GM19467 (cell line): ENCODE measurements around the gene FAM120B.
A peak's percentile ranks its signal among the peaks of the same experiment; 100 is the strongest.

Experiments used
- ATAC-seq: cut with Tn5 transposase; IDR thresholded peaks from one replicate; pipeline ENCODE4 v1.9.1; 2021; ENCODE audit warnings: mild to moderate bottlenecking, moderate library complexity; ENCODE audit not compliant: unreplicated experiment

Gene FAM120B

DNA sequence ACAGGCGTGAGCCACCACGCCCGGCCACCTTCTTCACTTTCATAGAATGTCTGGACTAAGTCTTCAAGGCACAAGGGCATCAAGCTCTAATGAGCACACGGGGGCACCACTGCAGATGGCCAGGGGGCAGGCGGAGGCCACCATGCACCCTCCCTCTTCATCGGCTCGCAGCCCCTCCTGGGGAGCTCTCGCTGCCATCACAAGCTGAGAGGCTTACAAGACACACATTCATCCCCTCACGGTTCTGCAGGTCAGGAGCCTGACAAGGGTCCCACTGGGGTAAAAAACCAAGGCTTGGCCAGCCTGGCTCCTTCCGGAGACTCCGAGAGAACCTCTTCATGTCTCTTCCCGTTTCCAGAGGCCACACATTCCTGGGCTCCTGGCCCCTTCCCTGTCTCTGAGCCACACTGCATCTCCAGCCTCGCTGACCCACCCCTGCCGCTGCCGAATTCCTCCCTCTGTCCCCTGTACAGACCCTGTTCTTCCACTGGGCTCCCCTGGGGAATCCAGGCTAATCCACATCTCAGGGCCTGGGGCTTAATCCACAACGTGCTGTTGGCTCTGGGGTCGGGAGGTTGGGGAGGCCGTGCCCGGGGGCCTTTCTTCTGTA lies 35.5 kb upstream of the FAM120B start:
- no peak for ATAC-seq

DNA sequence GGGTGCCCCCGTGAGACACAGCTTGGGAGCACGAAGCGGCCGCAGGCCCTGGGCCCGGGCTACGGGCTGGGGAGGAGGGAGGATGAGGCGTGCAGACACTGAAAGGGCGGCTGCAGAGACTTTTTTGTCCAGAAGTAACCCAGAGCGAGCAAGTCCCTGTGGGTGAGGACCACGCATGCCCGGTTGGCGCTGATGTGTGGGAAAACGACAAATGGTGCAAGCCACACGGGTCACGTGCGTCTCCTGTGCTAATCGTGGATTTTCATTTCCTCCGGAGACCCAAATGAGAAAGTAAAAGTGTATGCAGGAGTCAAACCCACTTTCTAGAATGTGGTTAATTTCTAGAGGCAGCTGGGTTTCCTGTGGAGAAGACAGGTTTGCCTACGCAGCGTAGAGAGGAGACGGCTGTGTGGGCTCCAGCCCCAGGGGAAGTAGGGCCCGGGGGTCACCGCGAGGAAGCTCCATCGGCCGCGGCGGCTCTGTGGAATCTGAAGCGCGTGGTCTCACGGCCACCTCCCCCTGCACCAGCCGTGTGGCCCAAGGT lies 34.7 kb upstream of the FAM120B start:
- ATAC-seq, result peak; percentile 90

- no peak for ATAC-seq
These were observed 34.1 kb upstream of the FAM120B start for GRCh38 chr6:170272341-170273065.

GRCh38 chr6:170273191-170273590 lies 33.4 kb upstream of the FAM120B start:
- ATAC-seq, result no peak

- no peak for ATAC-seq
These were observed 32.9 kb upstream of the FAM120B start for GRCh38 chr6:170273681-170274080.

DNA sequence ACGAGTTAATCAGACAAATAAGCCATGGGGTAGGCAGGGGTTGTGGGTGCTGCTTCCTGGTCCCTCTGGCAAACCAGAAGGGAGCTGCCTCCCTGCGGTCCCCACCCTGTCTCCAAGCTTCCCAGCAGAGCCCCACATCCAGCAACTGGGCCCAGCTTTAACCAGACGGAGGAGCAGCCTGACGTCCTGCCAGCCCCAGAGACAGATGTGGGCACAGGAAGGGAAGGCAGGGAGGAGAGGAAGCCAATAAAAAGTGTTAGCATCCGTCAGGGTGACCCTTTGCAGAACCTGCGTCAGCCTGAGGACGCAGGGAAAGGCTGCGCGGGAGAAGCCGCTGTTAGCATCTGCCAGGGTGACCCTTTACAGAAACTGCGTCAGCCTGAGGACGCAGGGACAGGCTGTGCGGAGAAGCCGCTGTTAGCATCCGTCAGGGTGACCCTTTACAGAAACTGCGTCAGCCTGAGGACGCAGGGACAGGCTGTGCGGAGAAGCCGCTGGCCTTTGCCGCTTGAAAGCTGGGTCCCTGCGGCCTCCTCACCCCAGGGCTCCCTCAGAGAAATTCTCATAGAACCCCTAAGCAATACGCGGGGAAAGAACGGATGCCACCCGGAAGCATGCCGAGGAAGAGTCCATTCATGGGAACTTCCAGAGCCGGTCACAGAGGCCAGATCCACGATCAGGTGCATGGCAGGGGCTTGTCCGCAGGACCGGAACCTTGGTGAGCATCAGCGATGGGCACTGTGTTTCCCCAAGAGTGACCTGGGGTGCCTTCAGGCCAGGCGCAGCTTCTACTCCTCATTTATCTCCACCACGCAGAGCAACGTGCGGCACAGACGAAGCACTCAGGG lies 31.6 kb upstream of the FAM120B start:
- no peak for ATAC-seq

- no peak for ATAC-seq
These were observed 30.0 kb upstream of the FAM120B start for GRCh38 chr6:170276369-170277057.

DNA sequence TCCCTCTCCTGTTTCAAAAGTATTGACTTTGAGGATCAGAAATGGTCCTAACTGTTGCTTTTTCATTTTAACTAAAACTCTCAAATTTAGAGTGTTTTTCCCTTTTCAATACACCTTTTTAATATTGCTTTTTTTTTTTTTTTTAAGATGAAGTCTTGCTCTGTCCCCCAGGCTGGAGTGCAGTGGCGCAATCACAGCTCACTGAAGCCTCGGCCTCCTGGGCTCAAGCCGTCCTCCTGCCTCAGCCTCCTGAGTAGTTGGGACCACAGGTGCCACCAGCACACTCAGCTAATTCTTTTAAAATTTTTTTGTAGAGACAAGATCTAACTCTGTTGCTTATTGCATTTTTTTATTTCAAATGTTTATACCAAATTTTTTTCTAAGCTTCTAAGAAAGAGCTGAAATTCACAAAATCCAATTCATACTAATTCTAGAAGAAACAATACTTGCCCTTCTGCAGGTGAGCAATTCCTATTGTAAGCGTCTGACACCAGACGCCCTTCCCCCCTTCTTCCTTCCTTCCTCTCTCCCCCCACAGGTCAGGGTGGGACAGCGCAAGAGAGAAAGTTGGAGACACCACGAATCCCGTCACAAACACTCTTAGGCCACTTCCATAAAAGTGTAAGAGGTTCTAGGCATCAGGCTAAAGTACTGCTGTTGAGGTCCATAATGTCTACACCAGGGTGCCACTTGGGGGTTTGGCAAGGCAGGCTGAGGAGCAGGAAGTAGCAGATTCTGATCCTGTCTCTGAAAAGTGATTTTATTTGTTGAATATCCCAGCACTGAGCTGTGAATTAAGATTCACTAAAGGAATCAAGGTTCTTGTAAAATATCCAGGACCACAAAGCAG lies 28.4 kb upstream of the FAM120B start:
- ATAC-seq, result no peak

DNA sequence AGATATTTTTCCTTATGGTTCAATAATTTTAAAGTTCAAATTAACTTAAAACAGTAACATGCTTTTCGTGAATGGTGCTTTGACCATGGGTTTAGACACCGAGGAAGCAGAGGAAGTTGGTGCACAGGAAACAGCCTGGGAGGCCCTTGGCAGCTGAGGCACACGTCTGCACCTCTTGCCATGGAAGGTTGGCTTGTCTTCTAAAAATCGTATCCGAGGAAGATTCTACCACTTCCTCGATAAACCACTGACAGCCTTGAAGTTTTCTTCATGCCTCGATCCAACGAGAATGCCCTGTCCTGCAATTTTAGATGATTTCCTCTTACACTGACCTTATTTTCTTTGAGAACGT lies 27.8 kb upstream of the FAM120B start:
- no peak for ATAC-seq

DNA sequence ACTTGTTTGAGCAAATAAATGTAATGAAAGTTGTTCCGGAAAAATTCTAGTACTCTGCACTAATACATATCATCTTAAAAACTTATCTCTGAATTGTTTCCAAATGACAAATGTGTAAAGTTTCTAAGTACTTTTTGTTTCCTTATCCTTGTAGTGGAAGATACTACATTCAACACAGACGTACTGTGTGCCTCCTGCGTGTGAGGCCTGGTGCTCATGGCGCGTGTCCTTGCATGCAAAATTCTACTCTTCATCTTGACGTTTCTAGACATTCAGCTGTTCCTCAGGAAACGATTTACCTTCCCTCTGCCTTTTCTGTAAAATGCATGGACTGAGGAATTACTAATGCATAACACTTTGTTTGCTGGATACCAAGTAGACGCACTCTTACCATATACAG lies 27.1 kb upstream of the FAM120B start:
- ATAC-seq, result no peak

DNA sequence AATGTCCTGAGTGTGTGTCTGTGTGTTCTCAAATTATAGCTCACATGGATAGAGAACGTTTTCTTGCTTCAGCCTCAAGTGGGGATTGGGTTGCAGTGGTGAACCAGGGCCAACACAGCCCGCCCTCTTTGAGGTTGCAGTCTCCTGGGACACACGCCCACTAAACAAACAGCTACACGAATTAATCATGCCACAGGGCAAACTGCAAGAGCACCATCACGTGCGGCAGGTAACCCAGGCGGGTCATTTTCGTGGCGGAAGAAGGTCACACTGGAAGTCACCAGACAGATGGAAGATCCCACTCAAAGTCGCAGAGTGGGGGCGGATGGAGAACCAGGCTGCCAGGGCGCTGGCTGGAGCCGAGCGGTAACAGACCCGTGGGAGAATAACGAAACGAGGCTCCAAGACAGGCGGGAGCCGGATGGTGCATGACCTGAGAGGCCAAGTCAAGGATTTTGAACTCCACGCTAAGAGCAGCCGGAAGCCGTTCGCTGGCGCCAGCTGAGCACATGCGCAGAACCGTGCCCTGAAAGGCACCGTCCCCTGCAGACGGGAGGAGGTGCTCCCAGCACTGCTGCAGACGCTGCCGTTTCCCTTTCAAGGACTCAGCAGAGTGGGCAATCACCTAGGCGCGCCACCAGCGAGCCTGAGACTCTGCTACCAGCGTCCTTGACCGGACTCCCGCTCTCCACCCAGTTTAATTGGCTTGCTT lies 26.4 kb upstream of the FAM120B start:
- ATAC-seq, result no peak

- ATAC-seq, result no peak
These were observed 25.9 kb upstream of the FAM120B start for GRCh38 chr6:170280689-170281045.

GRCh38 chr6:170281331-170282292 lies 24.9 kb upstream of the FAM120B start:
- ATAC-seq, result no peak

GRCh38 chr6:170282512-170283158 lies 23.9 kb upstream of the FAM120B start:
- ATAC-seq, result no peak

DNA sequence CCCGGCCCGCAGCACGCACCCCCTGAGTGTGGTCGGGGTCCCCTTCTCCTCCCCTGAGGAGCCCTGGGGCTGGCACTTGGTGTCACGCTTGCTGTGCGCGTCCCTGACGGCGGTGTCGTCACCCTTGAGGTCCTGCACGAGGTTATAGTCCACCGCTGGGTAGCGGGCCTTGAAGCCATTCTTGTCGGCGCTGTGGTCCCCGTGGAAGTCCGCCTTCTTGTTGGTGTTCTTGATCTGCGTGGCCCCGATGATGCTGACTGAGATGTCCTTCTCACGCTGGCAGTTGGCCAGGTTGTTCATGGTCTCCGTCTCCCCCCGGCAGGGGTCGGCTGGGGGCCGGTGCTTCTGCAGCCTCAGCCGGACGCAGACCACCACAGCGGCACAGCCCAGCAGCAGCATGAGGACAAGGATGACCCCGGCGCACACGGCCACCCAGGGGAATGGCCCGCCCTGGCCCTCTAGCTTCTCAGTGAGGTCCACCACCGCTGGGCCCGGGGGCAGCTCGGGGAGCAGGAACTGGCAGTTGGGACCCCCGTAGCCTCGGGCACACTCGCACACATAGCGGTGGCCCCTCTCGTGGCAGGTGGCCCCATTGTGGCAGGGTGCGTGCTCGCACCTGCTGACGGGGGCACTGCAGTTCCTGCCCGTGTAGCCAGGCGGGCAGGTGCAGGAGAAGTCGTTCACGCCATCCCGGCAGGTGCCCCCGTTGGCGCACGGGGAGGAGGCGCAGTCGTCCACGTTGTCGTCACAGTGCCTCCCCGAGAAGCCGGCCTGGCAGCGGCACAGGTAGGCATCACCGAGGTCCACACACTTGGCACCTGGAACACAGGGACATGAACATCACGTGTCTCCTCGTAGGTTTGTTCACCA lies 23.1 kb upstream of the FAM120B start:
- ATAC-seq, result no peak

DNA sequence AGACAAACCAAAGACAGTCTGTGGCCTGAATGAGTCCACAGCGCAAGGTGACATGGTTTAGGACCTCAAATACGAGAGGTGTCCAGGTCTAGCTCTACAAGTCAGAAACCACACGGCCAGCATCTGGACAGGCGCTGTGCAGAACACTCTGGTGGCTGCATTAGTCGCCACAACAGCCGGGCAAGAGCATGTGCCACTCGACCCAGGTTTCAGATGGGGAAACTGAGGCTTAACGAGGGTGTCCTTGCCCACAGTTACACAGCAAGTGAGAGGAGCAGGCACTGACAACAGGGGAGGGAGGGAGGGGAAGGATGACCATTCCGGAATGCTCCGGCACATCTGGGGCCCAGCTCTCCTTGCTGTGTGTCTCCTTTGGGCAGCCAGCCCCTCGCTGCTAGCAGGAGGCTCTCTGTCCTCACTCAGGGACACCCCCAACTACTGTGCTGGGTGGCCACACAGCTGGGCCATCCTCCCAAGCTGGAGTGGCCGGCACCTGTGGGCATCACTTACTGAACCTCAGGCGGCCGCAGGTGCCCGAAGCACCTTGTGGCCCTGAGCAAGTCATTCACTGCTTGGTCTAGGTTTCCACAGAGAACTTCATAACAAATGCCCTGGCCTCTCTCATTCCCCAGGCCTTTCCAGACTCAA lies 22.3 kb upstream of the FAM120B start:
- no peak for ATAC-seq
